Right atrium auricular region (tissue), 2 donors: ENCODE measurements around the gene SLC8A1. TPM values are rescaled to one million over a fixed set of nuclear protein-coding genes. Genes with fewer than 3 reads are reported as not detected.

ENCODE experiments used
- DNase-seq: peaks from one replicate; pipeline ENCODE4 v3.0.0-alpha.2; 2019; ENCODE audit warnings: low spot score
- H3K27ac ChIP-seq, 2 donors: fragments of 200-600 bp; sonication (generic); 1 replicate in 1 of 2; 2 replicates in 1 of 2; pipeline ENCODE4 v1.5.1; 2016 to 2019
- H3K27me3 ChIP-seq, 2 donors: fragments of 200-600 bp; sonication (generic); one replicate each; pipeline versions ENCODE4 v1.5.1 to v1.6.0; 2017 to 2019
- H3K36me3 ChIP-seq: fragments of 200-600 bp; sonication (generic); one replicate; pipeline ENCODE4 v1.5.1; 2016
- H3K4me1 ChIP-seq, 2 donors: fragments of 200-600 bp; sonication (generic); one replicate each; pipeline versions ENCODE4 v1.5.1 to v1.6.0; 2017 to 2019
- H3K4me3 ChIP-seq, 2 donors: fragments of 200-600 bp; sonication (generic); 1 replicate in 1 of 2; 2 replicates in 1 of 2; pipeline ENCODE4 v1.5.1; 2017 to 2019; ENCODE audit warnings: mild to moderate bottlenecking in 1 of 2, moderate library complexity in 1 of 2
- H3K9me3 ChIP-seq, 2 donors: fragments of 200-600 bp; sonication (generic); one replicate each; pipeline ENCODE4 v1.5.1; 2019
- total RNA-seq, 2 donors: library from RNA; depleted of rRNA; stranded (reverse); fragments of >200 nt; gene quantifications; one replicate each; pipeline ENCODE4 v1.1.0, GENCODE V29; 2016
- TF ChIP-seq, protein P1 (sequence below), 2 donors: fragments of 200-600 bp; sonication (generic); IDR thresholded peaks; one replicate each; pipeline ENCODE4 v1.5.1; 2019; ENCODE audit warnings: antibody characterized with exemption in 2 of 2

SLC8A1 gene
- total RNA-seq, 2 donors from 2014 or later = 493 to 738 TPM

DNA sequence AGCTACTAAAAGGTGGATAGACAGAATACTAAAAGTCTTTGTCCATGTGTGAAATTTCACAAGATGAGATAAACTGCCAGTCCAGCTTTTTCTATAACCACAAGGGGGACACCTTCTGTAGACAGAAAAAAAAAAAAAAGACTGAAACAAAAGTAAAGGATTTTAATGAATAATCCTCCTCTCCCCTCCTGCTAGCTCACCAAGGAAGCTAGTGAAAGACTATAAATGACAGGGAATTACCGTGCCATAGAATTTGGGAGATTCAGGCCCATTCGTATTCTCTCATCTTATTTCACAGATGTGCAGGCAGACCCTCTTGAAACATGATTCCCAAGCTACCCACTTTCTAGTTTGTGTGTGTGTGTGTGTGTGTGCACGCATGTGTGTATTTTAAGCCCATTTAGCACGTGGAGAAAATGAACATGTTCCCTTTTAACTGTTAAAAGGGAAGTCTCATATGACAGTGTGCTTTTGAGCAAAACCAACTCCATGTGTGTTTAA, 36.3 kb upstream of the SLC8A1 start:
- Histone ChIP-seq H3K4me3 (peak overlapping the region; percentile 37 to 42), H3K4me1 (peaks cover 0 to 28% of the 10 kb centered on the region in 2 donors)

GRCh38 chr2:40487602-40488001, 35.7 kb upstream of the SLC8A1 start:
- peak overlapping the region; percentile 73 to 78 for H3K27ac ChIP-seq
- H3K36me3 ChIP-seq = no peaks in the 10 kb centered on the region
- H3K4me3 ChIP-seq = no peak overlapping the region
- H3K9me3 ChIP-seq = no peaks in the 10 kb centered on the region
- TF ChIP-seq, protein P1, sequence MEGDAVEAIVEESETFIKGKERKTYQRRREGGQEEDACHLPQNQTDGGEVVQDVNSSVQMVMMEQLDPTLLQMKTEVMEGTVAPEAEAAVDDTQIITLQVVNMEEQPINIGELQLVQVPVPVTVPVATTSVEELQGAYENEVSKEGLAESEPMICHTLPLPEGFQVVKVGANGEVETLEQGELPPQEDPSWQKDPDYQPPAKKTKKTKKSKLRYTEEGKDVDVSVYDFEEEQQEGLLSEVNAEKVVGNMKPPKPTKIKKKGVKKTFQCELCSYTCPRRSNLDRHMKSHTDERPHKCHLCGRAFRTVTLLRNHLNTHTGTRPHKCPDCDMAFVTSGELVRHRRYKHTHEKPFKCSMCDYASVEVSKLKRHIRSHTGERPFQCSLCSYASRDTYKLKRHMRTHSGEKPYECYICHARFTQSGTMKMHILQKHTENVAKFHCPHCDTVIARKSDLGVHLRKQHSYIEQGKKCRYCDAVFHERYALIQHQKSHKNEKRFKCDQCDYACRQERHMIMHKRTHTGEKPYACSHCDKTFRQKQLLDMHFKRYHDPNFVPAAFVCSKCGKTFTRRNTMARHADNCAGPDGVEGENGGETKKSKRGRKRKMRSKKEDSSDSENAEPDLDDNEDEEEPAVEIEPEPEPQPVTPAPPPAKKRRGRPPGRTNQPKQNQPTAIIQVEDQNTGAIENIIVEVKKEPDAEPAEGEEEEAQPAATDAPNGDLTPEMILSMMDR (IDR thresholded peaks at IDR 0.05) = no peak
- H3K4me1 ChIP-seq = peaks cover 0 to 28% of the 10 kb centered on the region in 2 donors
- no peaks in the 10 kb centered on the region for H3K27me3 ChIP-seq
- no peak for DNase-seq

More for the DNA sequence above, 36.3 kb upstream of the SLC8A1 start:
- no peak for DNase-seq
- H3K9me3 ChIP-seq = no peaks in the 10 kb centered on the region
- peak overlapping the region; percentile 73 to 78 for H3K27ac ChIP-seq
- TF ChIP-seq, protein P1 (IDR thresholded peaks at IDR 0.05) = peak; percentile 27 to 65
- no peaks in the 10 kb centered on the region for H3K36me3 ChIP-seq
- no peaks in the 10 kb centered on the region for H3K27me3 ChIP-seq

- peaks cover 0 to 32% of the 10 kb centered on the region in 2 donors for H3K4me1 ChIP-seq
- TF ChIP-seq, protein P1 (IDR thresholded peaks at IDR 0.05) = no peak
Measured at GRCh38 chr2:40485854-40486253, 34.0 kb upstream of the SLC8A1 start.

GRCh38 chr2:40485318-40485717, 33.4 kb upstream of the SLC8A1 start:
- no peak for DNase-seq
- H3K36me3 ChIP-seq = no peaks in the 10 kb centered on the region
- no peaks in the 10 kb centered on the region for H3K27me3 ChIP-seq
- peaks cover 0 to 32% of the 10 kb centered on the region in 2 donors for H3K4me1 ChIP-seq
- no peak overlapping the region for H3K4me3 ChIP-seq
- H3K27ac ChIP-seq = peak overlapping the region in 1 of 2 donors; percentile 3
- H3K9me3 ChIP-seq = no peaks in the 10 kb centered on the region
- TF ChIP-seq, protein P1 (IDR thresholded peaks at IDR 0.05) = no peak

More at GRCh38 chr2:40485854-40486253, 34.0 kb upstream of the SLC8A1 start:
- Histone ChIP-seq H3K36me3 (no peaks in the 10 kb centered on the region), H3K4me3 (no peak overlapping the region), H3K27ac (no peak overlapping the region), H3K27me3 (no peaks in the 10 kb centered on the region), H3K9me3 (no peaks in the 10 kb centered on the region)
- no peak for DNase-seq

DNA sequence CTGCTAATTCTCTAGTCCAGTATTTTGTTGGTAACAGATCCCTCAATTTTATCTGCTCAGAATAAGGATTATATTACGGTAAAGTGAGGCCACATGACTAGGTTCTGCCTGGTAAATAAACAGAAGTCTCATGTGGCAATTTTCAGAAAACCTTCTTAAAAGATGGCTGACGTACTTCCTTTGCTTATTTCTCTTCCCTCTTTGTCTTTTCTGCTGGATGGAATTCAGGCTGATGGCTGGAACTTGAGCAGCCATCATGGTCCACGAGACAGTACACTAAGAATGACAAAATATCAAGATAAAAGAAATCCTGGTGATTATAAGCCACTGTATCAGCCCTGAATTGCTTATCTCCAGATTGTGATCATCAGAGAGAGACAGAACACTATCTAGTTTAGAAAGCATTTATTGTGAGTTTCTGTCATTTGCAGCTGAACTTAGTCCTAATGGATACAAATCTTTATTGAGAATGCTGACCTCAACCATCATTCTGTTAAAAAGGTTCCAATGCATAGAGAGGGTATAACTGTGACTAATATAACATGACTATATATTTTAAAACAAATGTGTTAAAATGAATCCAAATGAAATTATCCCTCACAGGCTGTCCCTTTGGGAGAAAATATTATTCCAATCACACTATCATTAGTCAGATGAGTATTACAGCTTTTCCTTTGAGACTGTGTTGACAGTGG, 31.8 kb upstream of the SLC8A1 start:
- Histone ChIP-seq H3K9me3 (no peaks in the 10 kb centered on the region), H3K27ac (no peak overlapping the region), H3K36me3 (no peaks in the 10 kb centered on the region), H3K4me1 (peaks cover 0 to 23% of the 10 kb centered on the region in 2 donors), H3K4me3 (no peak overlapping the region), H3K27me3 (no peaks in the 10 kb centered on the region)
- DNase-seq = no peak
- TF ChIP-seq, protein P1 (IDR thresholded peaks at IDR 0.05) = no peak
